Activated B cell treated with CpG ODN at 0.5 μM for 24 hours (primary cell): Measurements from ENCODE around the gene CYTH1. TPM values are rescaled to one million over a fixed set of nuclear protein-coding genes. Genes with fewer than 3 reads are reported as not detected.

Experiments used
- ATAC-seq: fragments of 200-7000 bp; cut with Tn5 transposase; one replicate; pipeline ENCODE4 v1.10.0; 2021; ENCODE audit warnings: low read depth, mild to moderate bottlenecking, moderate library complexity
- CTCF ChIA-PET: fragments of 350-600 bp; sonication (Branson Sonifier 250); formaldehyde crosslinking; loops from one replicate; lab custom pipeline; 2021; ENCODE audit warnings: antibody characterized with exemption; lab: Charles Lee
- POLR2A ChIA-PET: fragments of 350-600 bp; sonication (Branson Sonifier 250); formaldehyde crosslinking; loops from one replicate; lab custom pipeline; 2021; ENCODE audit warnings: antibody characterized with exemption; lab: Charles Lee
- DNase-seq: peaks from one replicate; pipeline ENCODE4 v3.0.0; 2022
- H3K27ac Mint-ChIP-seq: one replicate; pipeline ENCODE4 v1.8.0; 2020; ENCODE audit warnings: mixed read lengths
- H3K27me3 Mint-ChIP-seq: one replicate; pipeline ENCODE4 v1.8.0; 2021; ENCODE audit warnings: mixed read lengths
- H3K36me3 Mint-ChIP-seq: one replicate; pipeline ENCODE4 v1.8.0; 2021; ENCODE audit warnings: low read depth, mixed read lengths
- H3K4me1 Mint-ChIP-seq: one replicate; pipeline ENCODE4 v1.8.0; 2021; ENCODE audit warnings: mixed read lengths
- H3K4me3 Mint-ChIP-seq: one replicate; pipeline ENCODE4 v1.8.0; 2020; ENCODE audit warnings: mild to moderate bottlenecking, mixed read lengths
- H3K9me3 Mint-ChIP-seq: one replicate; pipeline ENCODE4 v1.8.0; 2020; ENCODE audit warnings: mixed read lengths
- CTCF ChIP-seq: fragments of 200-600 bp; IDR thresholded peaks from one replicate; pipeline ENCODE4 v1.8.0; 2022; ENCODE audit warnings: antibody characterized with exemption, mild to moderate bottlenecking
- intact Hi-C: fragments of 100-400 bp; cut with micrococcal nuclease; formaldehyde crosslinking; loops from one replicate; pipeline ENCODE4 v1.15.1; 2024
- total RNA-seq: library from RNA; stranded (reverse); gene quantifications from 2 replicates; pipeline ENCODE4 v1.2.3, GENCODE V29; 2022

Gene CYTH1
- total RNA-seq, 1 donor from 2014 or later, result 391 TPM

GRCh38 chr17:78732354-78732753 lies 49.7 kb downstream of the CYTH1 start:
- no peak for ATAC-seq
- Mint-ChIP-seq H3K27me3 (no peaks in the 10 kb centered on the region), H3K4me1 (peaks cover 77% of the 10 kb centered on the region), H3K36me3 (peaks cover 51% of the 10 kb centered on the region), H3K9me3 (no peaks in the 10 kb centered on the region), H3K27ac (peak overlapping the region; percentile 90), H3K4me3 (peak overlapping the region; percentile 73)
- intact Hi-C loops, result no loop called here
- ChIA-PET CTCF (interaction anchor here (0.6 kb wide), 1 partner anchor 52 kb away, joined by 3 read pairs; no protein-coding TSS in a partner anchor), POLR2A (interaction anchor here (0.5 to 9.0 kb wide), 7 partner anchors 21 to 61 kb away, joined by 6 to 396 read pairs (median 49); partner anchors contain the start of gene CYTH1)
- no peak for DNase-seq
- no peak for TF ChIP-seq CTCF

GRCh38 chr17:78731904-78732303 lies 50.2 kb downstream of the CYTH1 start:
- Mint-ChIP-seq H3K4me3 (peak overlapping the region; percentile 73), H3K27ac (peak overlapping the region; percentile 90), H3K9me3 (no peaks in the 10 kb centered on the region), H3K36me3 (peaks cover 55% of the 10 kb centered on the region), H3K4me1 (peaks cover 77% of the 10 kb centered on the region), H3K27me3 (no peaks in the 10 kb centered on the region)
- POLR2A ChIA-PET, result interaction anchor here (0.5 to 9.0 kb wide), 3 partner anchors 20 to 61 kb away, joined by 7 to 396 read pairs (median 8); no protein-coding TSS in a partner anchor
- CTCF ChIA-PET, result no interaction called here
- no peak for ATAC-seq
- intact Hi-C loops, result no loop called here
- no peak for DNase-seq
- TF ChIP-seq CTCF, result no peak

GRCh38 chr17:78729641-78730040 lies 52.4 kb downstream of the CYTH1 start:
- Mint-ChIP-seq H3K9me3 (no peaks in the 10 kb centered on the region), H3K36me3 (peaks cover 62% of the 10 kb centered on the region), H3K4me3 (peak overlapping the region; percentile 61), H3K4me1 (peaks cover 89% of the 10 kb centered on the region), H3K27ac (peak overlapping the region; percentile 76), H3K27me3 (no peaks in the 10 kb centered on the region)
- intact Hi-C loops, result loop anchor here (1.0 kb wide), 1 partner anchor 7 kb away; no protein-coding TSS in a partner anchor
- POLR2A ChIA-PET, result interaction anchor here (0.7 to 9.0 kb wide), 4 partner anchors 8 to 27 kb away, joined by 3 to 396 read pairs (median 9); no protein-coding TSS in a partner anchor
- TF ChIP-seq CTCF, result no peak
- ATAC-seq, result no peak
- CTCF ChIA-PET, result interaction anchor here (0.8 to 1.7 kb wide), 2 partner anchors 21 to 22 kb away, joined by 3 to 7 read pairs; no protein-coding TSS in a partner anchor
- DNase-seq, result no peak

GRCh38 chr17:78728495-78728894 lies 53.6 kb downstream of the CYTH1 start:
- DNase-seq, result no peak
- intact Hi-C loops, result no loop called here
- H3K4me3 Mint-ChIP-seq, result no peak overlapping the region
- POLR2A ChIA-PET, result interaction anchor here (0.6 to 1.2 kb wide), 4 partner anchors 12 to 22 kb away, joined by 4 to 7 read pairs (median 6); no protein-coding TSS in a partner anchor
- H3K27me3 Mint-ChIP-seq, result no peaks in the 10 kb centered on the region
- H3K9me3 Mint-ChIP-seq, result no peaks in the 10 kb centered on the region
- peak overlapping the region; percentile 13 for H3K27ac Mint-ChIP-seq
- no peak for TF ChIP-seq CTCF
- H3K4me1 Mint-ChIP-seq, result peaks cover 92% of the 10 kb centered on the region
- peaks cover 67% of the 10 kb centered on the region for H3K36me3 Mint-ChIP-seq
- CTCF ChIA-PET, result interaction anchor here (0.6 to 1.7 kb wide), 3 partner anchors 19 to 33 kb away, joined by 3 to 7 read pairs (median 3); no protein-coding TSS in a partner anchor
- no peak for ATAC-seq

GRCh38 chr17:78727476-78728229 lies 54.4 kb downstream of the CYTH1 start:
- ATAC-seq, result no peak
- H3K27me3 Mint-ChIP-seq, result no peaks in the 10 kb centered on the region
- DNase-seq, result no peak
- intact Hi-C loops, result no loop called here
- H3K36me3 Mint-ChIP-seq, result peaks cover 67% of the 10 kb centered on the region
- no peak overlapping the region for H3K27ac Mint-ChIP-seq
- ChIA-PET POLR2A (interaction anchor here (0.6 to 3.2 kb wide), 5 partner anchors 9 to 21 kb away, joined by 3 to 19 read pairs (median 4); no protein-coding TSS in a partner anchor), CTCF (interaction anchor here (0.6 to 1.7 kb wide), 2 partner anchors 19 to 34 kb away, joined by 3 to 7 read pairs; no protein-coding TSS in a partner anchor)
- H3K4me1 Mint-ChIP-seq, result peaks cover 93% of the 10 kb centered on the region
- TF ChIP-seq CTCF, result no peak
- H3K4me3 Mint-ChIP-seq, result peak overlapping the region; percentile 42
- no peaks in the 10 kb centered on the region for H3K9me3 Mint-ChIP-seq
